ENCODE results near the gene PDE4B. TPM values are rescaled to one million over a fixed set of nuclear protein-coding genes. Genes with fewer than 3 reads are reported as not detected.
"Not testable (repeated sequence)": the region's sequence is repeated elsewhere in the genome, so short reads cannot be mapped to it uniquely, and the experiment has no call there.

PDE4B gene
- total and polyA plus RNA-seq, 9 of the 15 experiments (the other 6 are each of a cell fraction or from before 2014, with no cell fraction given): 0.09 TPM; not detected in 8

GRCh38 chr1:66405061-66405460, 612.4 kb downstream of the PDE4B start (continued):
- TF ChIP-seq, protein P1, sequence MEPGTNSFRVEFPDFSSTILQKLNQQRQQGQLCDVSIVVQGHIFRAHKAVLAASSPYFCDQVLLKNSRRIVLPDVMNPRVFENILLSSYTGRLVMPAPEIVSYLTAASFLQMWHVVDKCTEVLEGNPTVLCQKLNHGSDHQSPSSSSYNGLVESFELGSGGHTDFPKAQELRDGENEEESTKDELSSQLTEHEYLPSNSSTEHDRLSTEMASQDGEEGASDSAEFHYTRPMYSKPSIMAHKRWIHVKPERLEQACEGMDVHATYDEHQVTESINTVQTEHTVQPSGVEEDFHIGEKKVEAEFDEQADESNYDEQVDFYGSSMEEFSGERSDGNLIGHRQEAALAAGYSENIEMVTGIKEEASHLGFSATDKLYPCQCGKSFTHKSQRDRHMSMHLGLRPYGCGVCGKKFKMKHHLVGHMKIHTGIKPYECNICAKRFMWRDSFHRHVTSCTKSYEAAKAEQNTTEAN (CRISPR knock-in tag; IDR thresholded peaks at IDR 0.05): no peak
- TF ChIP-seq TBP (optimal IDR thresholded peaks at IDR 0.05; ENCODE audit: low read depth, low read length) (no peak), SIRT6 (IDR thresholded peaks at IDR 0.05; ENCODE audit: low read depth, low read length) (no peak), THRAP3 (IDR thresholded peaks at IDR 0.05; ENCODE audit: borderline replicate concordance) (no peak), HNRNPUL1 (IDR thresholded peaks at IDR 0.05; ENCODE audit: low read length) (no peak)

GRCh38 chr1:66411449-66411848, 618.8 kb downstream of the PDE4B start:
- 0% methylated on average over 1 of the region's 1 CpG for WGBS (ENCODE audit: insufficient coverage, low coverage, missing lambda C conversion rate)
- in situ Hi-C loops (cut with MboI); CTCF ChIA-PET (ENCODE audit: low intra/inter-chr PET ratio); H4K20me1 ChIP-seq (replicated peaks; ENCODE audit: control insufficient read depth, insufficient read depth, low read length); H3K36me3 ChIP-seq (ENCODE audit: control insufficient read depth, insufficient read depth, low read length); H3K27me3 ChIP-seq (ENCODE audit: control insufficient read depth in 2 of 2, insufficient read depth in 2 of 2, low read length in 2 of 2); H3K27ac ChIP-seq (ENCODE audit: extremely low read depth, low read depth, low read length); POLR2A ChIA-PET; ATAC-seq; H3K4me1 ChIP-seq (replicated peaks in 1 of 2; ENCODE audit: control insufficient read depth in 2 of 2, insufficient read depth in 2 of 2, low read length in 2 of 2); FAIRE-seq; H3K9me3 ChIP-seq (replicated peaks; ENCODE audit: control insufficient read depth, insufficient read depth, low read depth, low read length); H2AFZ ChIP-seq (ENCODE audit: low read depth, low read length); intact Hi-C loops (cut with micrococcal nuclease); DNase-seq (ENCODE audit: extremely low read depth in 1 of 4, low spot score in 3 of 4); H3K9ac ChIP-seq (ENCODE audit: insufficient read depth in 1 of 2, low read depth in 2 of 2, low read length in 2 of 2); H3K79me2 ChIP-seq (ENCODE audit: control insufficient read depth, insufficient read depth, low read length); H3K4me3 ChIP-seq; H3K9me1 ChIP-seq (ENCODE audit: control insufficient read depth, insufficient read depth, low read length); BruUV-seq (replicated peaks); H3K4me2 ChIP-seq (ENCODE audit: insufficient read depth, low read length): not testable (repeated sequence)
